GM21825 (cell line): ENCODE measurements around the gene MED1.

Experiments
- ATAC-seq: cut with Tn5 transposase; IDR thresholded peaks from one replicate; pipeline ENCODE4 v1.9.1; 2021; ENCODE audit warnings: mild to moderate bottlenecking, moderate library complexity; ENCODE audit not compliant: unreplicated experiment

Gene MED1

DNA sequence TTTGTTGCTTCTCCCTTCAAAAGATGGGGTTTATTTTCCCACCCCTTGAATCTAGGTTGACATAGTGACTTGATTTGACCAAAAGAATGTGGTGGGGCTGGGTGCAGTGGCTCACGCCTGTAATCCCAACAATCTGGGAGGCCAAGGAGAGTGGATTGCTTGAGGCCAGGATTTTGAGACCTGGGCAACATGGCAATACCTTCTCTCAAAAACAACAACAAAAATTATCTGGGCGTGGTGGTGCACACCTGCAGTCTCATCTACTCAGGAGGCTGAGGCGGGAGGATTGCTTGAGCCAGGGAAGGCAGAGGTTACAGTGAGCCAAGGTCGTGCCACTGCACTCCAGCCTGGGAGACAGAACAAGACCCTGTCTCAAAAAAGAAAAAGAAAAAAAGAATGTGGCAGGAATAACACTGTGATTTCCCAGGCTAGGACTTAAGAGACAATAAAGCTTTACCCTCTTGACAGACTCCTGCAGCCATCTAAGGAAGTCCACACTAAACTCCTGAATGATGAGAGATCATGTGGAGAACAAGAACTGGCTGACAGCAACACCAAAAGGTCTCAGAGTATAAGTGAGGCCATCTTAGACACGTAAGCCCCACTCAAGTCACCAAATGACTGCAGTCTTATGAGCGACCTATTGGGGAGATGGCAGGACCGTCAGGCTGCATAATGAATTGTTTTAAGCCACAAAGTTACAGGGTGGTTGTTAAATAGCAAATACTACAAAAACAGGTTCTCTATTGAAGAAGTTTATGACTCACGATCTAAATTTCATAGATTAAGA, 86.6 kb downstream of the MED1 start:
- no peak for ATAC-seq

DNA sequence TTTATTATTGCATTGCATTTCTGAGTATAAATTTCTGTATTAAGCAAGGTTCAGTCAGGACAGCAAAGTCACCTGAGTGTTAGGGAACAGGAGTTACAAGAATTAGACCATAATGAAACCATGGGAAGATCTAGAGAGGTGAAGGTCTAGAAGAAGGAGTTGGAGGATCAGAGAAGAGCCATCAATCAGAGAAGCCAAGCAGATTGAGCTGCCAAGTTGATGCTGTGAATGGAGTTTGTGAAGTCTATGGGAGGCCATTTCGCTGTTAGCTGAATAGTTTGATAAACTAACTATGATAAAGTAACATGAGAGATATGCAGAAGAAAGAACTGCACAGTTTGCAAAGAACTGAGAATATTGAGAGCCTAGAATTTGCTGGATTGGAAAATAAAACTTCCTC, 90.0 kb downstream of the MED1 start:
- ATAC-seq, result no peak

DNA sequence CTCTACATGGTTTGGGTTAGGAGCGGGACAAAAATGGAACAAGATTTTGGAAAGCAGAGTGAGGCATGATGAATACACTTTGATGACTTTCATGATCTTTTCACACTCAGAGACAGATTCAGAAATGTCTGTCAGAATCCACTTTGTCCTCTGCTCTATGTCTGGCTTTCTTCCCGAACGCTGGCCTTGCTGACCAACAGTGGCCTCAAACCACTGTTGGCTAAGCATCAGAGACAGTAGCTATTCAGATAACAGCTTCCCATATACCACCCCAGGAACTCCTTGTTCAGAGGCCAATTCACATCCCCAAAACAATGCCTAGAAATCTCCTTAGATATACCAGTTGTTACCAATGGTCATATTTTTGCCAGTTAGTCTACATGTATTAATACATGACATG, 90.5 kb downstream of the MED1 start:
- ATAC-seq, result no peak

DNA sequence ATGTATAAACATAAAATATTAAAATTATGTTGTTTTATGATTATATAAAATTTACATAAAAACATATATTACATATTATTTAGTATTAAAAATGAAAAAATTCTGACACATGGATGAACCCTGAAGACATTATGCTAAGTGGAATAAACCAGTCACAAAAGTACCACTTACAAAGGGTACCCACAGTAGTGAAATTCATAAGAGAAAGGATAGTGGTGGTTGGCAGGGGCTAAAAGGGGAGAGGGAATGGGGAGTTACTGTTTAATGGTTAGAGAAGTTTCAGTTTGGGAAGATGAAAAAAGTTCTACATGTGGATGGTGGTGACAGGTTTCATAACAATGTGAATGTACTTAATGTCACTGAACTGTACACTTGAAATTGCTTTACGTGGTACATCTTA, 91.1 kb downstream of the MED1 start:
- ATAC-seq, result no peak

DNA sequence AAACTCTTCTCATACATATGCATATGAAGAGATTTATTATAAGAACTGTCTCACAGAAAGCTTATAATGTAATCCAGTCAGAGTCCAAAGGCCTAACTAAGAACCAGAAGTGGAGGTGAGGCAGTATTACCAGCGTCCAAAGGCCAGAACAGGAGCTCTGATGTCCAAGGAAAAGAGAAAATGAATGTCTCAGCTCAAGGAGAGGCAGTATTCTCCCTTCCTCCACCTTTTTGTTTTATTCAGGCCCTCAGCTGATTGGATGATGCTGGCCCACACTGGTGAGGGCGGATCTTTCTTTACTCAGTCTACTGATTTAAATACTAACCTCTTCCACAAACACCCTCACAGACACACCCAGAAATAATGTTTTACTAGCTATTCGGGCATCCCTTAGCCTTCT, 93.1 kb downstream of the MED1 start:
- no peak for ATAC-seq

DNA sequence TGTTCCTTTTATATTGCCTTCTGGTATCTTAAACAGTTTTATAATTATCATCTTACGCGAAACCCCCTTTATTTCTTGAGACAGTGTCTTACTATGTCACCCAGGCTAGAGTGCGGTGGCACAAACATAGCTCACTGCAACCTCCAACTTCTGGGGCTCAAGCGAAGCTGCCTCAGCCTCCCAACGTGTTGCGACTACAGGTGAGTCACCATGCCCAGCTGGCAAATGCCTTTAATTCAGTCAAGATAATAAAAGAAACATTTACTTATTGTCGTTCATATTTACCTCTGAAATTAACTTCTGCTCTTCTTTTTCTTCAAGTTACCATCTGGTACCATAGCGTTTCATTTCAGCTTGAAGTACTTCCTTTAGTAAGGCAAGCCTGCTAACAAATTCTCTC, 93.6 kb downstream of the MED1 start:
- no peak for ATAC-seq
